Neutrophil (primary cell): ENCODE results near the gene TEAD3.

Source experiments
- H3K27ac ChIP-seq: fragments of 200-600 bp; sonication (generic); 2 replicates; pipeline ENCODE4 v1.5.1; 2016; ENCODE audit warnings: mild to moderate bottlenecking, moderate library complexity
- H3K27me3 ChIP-seq: fragments of 200-600 bp; sonication (generic); 2 replicates; pipeline ENCODE4 v1.6.0; 2016; ENCODE audit warnings: mild to moderate bottlenecking
- H3K36me3 ChIP-seq: fragments of 200-600 bp; sonication (generic); 2 replicates; pipeline ENCODE4 v1.5.1; 2017
- H3K4me1 ChIP-seq, 2 experiments: fragments of 200-600 bp in 1 of 2; sonication (generic) in 1 of 2; 1 replicate in 1 of 2; 2 replicates in 1 of 2; pipeline versions ENCODE4 v1.5.1 to v1.6.1; 2013 to 2016; ENCODE audit warnings: low read depth in 1 of 2, low read length in 1 of 2, mild to moderate bottlenecking in 1 of 2, moderate library complexity in 1 of 2; ENCODE audit not compliant: control insufficient read depth in 1 of 2, insufficient read depth in 1 of 2
- H3K4me3 ChIP-seq, 2 experiments: fragments of 200-600 bp in 1 of 2; sonication (generic) in 1 of 2; 1 replicate in 1 of 2; 2 replicates in 1 of 2; pipeline ENCODE4 v1.5.1; 2013 to 2016; ENCODE audit warnings: low read depth in 1 of 2, low read length in 1 of 2, mild to moderate bottlenecking in 1 of 2, moderate library complexity in 1 of 2
- H3K9me3 ChIP-seq: fragments of 200-600 bp; sonication (generic); 2 replicates; pipeline ENCODE4 v1.5.1; 2016
- TF ChIP-seq, protein P1 (sequence below): fragments of 200-600 bp; sonication (generic); IDR thresholded peaks from 2 replicates; pipeline ENCODE4 v1.5.1; 2016; ENCODE audit warnings: antibody characterized with exemption

Gene TEAD3

DNA sequence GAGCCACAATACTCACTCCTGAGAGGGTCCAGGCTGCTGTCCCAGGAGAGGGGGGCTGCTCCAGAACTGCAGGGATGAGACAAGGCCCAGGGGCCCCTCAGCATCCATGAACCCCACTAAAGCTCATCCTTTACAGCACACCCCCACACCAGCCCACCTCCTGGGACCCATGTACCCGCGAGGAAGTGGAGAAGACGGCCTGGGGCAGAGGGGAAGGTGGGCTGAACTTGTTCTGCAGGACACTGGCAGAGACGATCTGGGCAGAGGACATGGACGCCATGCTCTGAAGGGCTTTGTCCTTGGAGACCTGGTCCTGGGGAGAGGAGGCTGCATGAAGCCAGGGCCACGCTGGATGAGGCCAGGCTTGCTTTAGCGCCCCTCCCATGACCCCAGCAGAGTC, 18.6 kb downstream of the TEAD3 start:
- no peak overlapping the region for H3K4me3 ChIP-seq
- no peaks in the 10 kb centered on the region for H3K9me3 ChIP-seq
- no peaks in the 10 kb centered on the region for H3K36me3 ChIP-seq
- no peak overlapping the region for H3K27ac ChIP-seq
- TF ChIP-seq, protein P1, sequence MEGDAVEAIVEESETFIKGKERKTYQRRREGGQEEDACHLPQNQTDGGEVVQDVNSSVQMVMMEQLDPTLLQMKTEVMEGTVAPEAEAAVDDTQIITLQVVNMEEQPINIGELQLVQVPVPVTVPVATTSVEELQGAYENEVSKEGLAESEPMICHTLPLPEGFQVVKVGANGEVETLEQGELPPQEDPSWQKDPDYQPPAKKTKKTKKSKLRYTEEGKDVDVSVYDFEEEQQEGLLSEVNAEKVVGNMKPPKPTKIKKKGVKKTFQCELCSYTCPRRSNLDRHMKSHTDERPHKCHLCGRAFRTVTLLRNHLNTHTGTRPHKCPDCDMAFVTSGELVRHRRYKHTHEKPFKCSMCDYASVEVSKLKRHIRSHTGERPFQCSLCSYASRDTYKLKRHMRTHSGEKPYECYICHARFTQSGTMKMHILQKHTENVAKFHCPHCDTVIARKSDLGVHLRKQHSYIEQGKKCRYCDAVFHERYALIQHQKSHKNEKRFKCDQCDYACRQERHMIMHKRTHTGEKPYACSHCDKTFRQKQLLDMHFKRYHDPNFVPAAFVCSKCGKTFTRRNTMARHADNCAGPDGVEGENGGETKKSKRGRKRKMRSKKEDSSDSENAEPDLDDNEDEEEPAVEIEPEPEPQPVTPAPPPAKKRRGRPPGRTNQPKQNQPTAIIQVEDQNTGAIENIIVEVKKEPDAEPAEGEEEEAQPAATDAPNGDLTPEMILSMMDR, result no peak
- H3K4me1 ChIP-seq, result peaks cover 2 to 3% of the 10 kb centered on the region in 2 experiments
- no peaks in the 10 kb centered on the region for H3K27me3 ChIP-seq

DNA sequence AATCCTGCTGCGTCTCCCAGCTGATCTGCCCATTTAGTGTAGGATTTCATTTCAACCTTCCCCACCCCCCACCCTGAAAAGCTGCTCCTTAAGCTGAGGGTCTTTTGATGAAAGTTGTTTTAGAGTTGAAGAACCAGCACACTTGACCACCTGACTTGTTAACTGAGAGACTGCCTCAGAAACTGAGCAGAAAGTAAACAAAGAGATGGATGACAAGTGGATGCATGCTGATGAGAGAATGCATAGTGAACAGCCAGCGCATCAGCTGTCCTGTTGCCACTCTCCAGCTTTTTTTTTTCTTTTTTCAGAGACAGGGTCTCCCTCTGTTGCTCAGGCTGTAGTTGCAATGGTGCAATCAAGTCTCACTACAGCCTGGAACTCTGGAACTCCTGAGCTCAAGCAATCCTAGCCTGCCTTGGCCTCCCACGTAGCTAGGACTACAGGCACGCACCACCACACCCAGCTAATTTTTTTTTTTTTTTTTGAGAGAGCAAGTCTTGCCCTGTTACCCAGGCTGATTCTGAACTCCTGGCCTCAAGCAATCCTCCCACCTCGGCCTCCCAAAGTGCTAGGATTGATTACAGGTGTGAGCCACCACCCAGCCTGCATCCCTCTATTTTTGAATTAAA, 19.2 kb downstream of the TEAD3 start:
- Histone ChIP-seq H3K4me1 (no peaks in the 10 kb centered on the region), H3K27me3 (no peaks in the 10 kb centered on the region), H3K27ac (no peak overlapping the region), H3K9me3 (no peaks in the 10 kb centered on the region), H3K4me3 (no peak overlapping the region), H3K36me3 (no peaks in the 10 kb centered on the region)
- TF ChIP-seq, protein P1, result no peak

DNA sequence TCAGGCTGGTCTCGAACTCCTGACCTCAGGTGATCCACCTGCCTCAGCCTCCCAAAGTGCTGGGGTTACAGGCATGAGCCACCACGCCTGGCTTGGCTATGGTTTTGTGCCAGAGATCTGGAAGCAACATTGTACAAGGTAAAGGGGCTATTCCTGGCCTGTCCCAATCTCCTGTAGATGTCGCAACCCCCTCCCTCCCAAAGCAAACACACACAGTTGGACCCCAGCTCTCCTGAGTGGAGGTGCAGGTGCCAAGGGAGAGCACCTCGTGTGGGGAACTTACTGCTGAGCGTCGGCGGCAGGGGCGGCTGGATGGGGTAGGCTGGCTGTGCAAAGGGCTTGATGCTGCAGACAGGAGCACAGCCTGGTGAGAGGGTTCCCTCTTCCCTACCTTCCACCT, 19.9 kb downstream of the TEAD3 start:
- H3K27me3 ChIP-seq, result no peaks in the 10 kb centered on the region
- H3K4me3 ChIP-seq, result no peak overlapping the region
- H3K27ac ChIP-seq, result no peak overlapping the region
- TF ChIP-seq, protein P1, result no peak
- no peaks in the 10 kb centered on the region for H3K9me3 ChIP-seq
- no peaks in the 10 kb centered on the region for H3K36me3 ChIP-seq
- no peaks in the 10 kb centered on the region for H3K4me1 ChIP-seq

DNA sequence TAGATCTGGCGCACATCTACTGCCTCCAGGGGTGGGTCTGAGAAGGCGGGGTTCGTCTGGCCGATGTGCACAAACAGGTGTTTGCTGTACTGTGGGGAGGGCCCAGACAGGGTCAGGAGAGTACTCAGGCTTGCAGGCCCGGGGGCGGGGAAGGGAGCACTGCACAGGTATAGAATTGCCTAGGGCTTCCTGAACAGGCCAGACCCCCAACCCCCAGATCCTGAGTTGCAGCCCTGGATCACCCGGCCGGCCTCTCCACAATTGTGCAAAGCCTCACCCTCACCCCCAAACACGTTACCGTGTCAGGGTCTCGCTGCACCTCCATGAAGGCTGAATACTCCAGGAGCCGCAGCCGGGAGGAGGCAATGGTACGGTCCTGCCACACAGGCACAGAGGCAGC, 20.9 kb downstream of the TEAD3 start:
- no peak overlapping the region for H3K4me3 ChIP-seq
- H3K4me1 ChIP-seq, result no peaks in the 10 kb centered on the region
- no peaks in the 10 kb centered on the region for H3K9me3 ChIP-seq
- no peaks in the 10 kb centered on the region for H3K36me3 ChIP-seq
- no peaks in the 10 kb centered on the region for H3K27me3 ChIP-seq
- no peak overlapping the region for H3K27ac ChIP-seq
- TF ChIP-seq, protein P1, result no peak

DNA sequence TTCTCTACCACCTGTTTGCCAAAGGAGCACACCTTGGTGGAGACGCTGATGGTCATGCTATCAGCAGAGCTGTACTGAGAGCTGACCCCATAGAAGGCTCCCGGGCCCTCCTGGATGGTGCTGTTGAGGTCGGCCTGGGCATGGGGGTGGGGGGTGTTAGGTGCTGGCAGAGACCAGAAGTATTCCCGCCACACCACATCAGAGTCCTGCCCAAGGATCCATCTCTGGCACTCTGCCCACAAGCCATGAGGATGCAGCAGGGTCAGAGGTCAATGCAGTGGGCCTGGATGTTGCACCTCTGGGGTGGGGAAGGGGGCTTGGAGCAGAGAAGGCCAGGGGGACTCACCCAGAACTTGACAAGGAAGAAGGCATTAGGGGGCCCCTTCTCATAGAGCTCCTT, 21.3 kb downstream of the TEAD3 start:
- H3K36me3 ChIP-seq, result no peaks in the 10 kb centered on the region
- H3K4me3 ChIP-seq, result no peak overlapping the region
- H3K27ac ChIP-seq, result no peak overlapping the region
- H3K27me3 ChIP-seq, result no peaks in the 10 kb centered on the region
- no peaks in the 10 kb centered on the region for H3K9me3 ChIP-seq
- TF ChIP-seq, protein P1, result no peak
- no peaks in the 10 kb centered on the region for H3K4me1 ChIP-seq
